Neural progenitor cell (in vitro differentiated cells): ENCODE measurements around the gene MAP2.

ENCODE experiments used
- CTCF ChIP-seq: fragments of 200-600 bp; sonication (generic); IDR thresholded peaks from 2 replicates; pipeline ENCODE4 v1.5.1; 2017; ENCODE audit warnings: antibody characterized with exemption, mild to moderate bottlenecking
- EZH2 ChIP-seq: fragments of 200-600 bp; sonication (generic); IDR thresholded peaks from 2 replicates; pipeline ENCODE4 v1.6.1; 2017; ENCODE audit warnings: antibody characterized with exemption, mild to moderate bottlenecking, moderate library complexity

GRCh38 chr2:209565896-209566582 is 142.2 kb downstream of the MAP2 start:
- TF ChIP-seq CTCF (no peak), EZH2 (no peak)
